Left cardiac atrium (tissue), 4 donors: ENCODE data around the gene QRICH2. TPM values are rescaled to one million over a fixed set of nuclear protein-coding genes. Genes with fewer than 3 reads are reported as not detected.
"Not testable (repeated sequence)": the region's sequence is repeated elsewhere in the genome, so short reads cannot be mapped to it uniquely, and the experiment has no call there.

Source experiments
- ATAC-seq, 2 donors: fragments of 200-7000 bp; cut with Tn5 transposase; one replicate each; pipeline ENCODE4 v1.9.1; 2020; ENCODE audit warnings: mild to moderate bottlenecking in 2 of 2, moderate library complexity in 2 of 2
- DNase-seq: peaks from one replicate; pipeline ENCODE4 v3.0.0-alpha.2; 2020
- intact Hi-C, 2 donors: fragments of 100-400 bp; cut with DNase I; formaldehyde crosslinking; loops; one replicate each; pipeline versions ENCODE4 v1.14.1 to v1.15.1; 2022 to 2023
- total RNA-seq, 2 donors: library from RNA; stranded (reverse); fragmentation: NEBNext Ultra II Directional; extraction: Animal tissue kit (Norgen Biotek cat#: 25700); gene quantifications; one replicate each; pipeline ENCODE4 v1.2.1, GENCODE V29; 2021
- donor health status: DM: no; HTN: yes; CAD: no.
- donor health status: DM: no; HTN: yes; CAD: no; lungs with severe emphysema.
- donor health status: DM: yes; HTN: yes; CAD: no.
- donor health status: Dilated cardiomyopathy.

QRICH2 gene
- total RNA-seq, 2 donors from 2014 or later: 1.9 to 3.9 TPM

- intact Hi-C loops: loop anchor here in 1 of 2 donors (10.0 kb wide), 1 partner anchor 86 kb away; no protein-coding TSS in a partner anchor
- ATAC-seq: no peak
- no peak for DNase-seq
Observed at GRCh38 chr17:76270770-76271668, 37.1 kb downstream of the QRICH2 start.

- intact Hi-C loops: loop anchor here in 1 of 2 donors (10.0 kb wide), 1 partner anchor 85 kb away; no protein-coding TSS in a partner anchor
- DNase-seq (no peak), ATAC-seq (no peak)
Observed at GRCh38 chr17:76270127-76270592, 37.9 kb downstream of the QRICH2 start.

DNA sequence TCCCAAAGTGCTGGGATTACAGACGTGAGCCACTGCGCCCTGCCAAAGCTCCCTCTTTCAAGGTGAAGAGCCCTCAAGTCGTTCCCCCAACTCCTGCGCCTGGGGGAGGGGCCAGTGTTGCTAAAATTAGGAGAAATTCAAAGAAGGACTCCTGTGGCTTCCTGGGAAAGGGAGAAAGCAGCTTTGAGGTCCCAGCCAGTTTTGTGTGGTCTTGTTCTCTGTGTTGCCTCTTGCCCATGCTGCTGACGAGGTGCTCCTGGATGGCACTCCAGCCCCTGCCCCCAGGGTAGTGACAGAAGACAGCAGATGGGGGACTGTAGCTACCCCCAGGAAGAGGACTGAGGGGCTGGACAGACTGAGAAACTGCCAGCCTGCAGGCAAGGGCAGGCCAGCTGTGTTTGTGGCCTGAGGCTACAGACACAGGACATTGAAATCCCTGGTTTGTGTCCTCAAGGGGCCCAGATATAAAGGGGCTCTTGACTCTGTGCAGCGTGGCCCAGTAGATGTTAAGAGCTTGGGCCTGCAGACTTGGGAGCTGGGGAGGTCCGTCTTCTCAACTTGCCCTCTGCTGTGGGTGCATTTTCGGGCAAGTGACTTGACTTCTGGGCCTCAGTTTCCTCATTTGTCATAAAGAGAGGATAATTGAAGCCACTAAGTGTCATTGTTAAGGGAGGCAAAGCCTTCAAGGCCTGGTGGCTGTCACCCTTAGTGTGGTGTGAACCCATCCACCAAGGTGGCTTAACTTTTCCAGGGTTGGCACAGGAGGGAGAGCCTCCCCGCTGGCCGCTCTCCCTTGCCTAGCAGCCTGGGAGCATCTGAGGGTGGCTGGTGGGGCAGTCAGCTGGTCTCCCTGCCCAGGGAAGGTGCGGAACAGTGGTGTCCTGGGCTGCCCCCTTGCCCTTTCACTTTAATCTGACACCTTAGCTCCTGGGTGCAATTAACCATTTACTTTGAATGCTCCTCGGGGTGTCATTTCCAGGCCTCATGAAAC is 38.8 kb downstream of the QRICH2 start:
- intact Hi-C loops: no loop called here
- ATAC-seq: no peak
- no peak for DNase-seq

DNA sequence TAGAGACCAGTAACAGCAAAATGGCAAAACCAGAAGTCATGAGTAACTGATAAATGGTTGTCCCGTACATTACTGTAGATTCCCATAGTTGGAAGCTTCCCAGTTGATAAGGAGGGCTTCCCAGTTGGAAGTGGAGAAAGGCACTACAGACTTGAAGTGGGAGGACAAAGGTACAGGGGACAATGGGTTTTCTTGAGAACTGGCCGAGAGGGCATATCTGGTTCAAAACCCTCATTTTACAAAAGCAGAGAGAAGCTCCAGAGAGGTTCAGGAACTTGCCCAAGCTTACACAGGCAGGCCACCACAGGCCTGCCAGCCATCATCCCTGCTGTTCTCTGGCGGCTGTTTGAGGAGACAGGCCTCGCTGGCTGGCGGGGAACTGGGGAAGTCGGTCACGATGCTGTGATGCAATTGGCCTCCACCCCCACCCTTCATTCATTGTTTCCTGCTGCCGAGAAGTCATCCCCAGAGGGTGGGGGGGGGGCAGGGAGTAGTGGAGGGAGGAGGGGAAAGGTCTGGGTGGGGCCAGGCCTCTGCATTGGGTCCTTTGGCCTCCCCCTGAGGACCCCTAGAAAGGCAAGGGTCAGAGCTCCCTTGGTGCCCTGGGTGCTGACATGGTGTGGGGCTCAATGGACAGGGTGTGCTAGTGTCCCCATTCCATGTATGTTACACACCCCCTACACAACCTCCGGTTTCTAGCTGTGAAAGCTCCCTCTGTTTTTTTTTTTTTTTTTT is 39.9 kb downstream of the QRICH2 start:
- DNase-seq (peak; percentile 86), ATAC-seq (peak; percentile 4 to 13)
- intact Hi-C loops: no loop called here

GRCh38 chr17:76267581-76268001 is 40.5 kb downstream of the QRICH2 start:
- DNase-seq, intact Hi-C loops, ATAC-seq: not testable (repeated sequence)

GRCh38 chr17:76267051-76267576 is 41.0 kb downstream of the QRICH2 start:
- ATAC-seq: no peak
- no peak for DNase-seq
- intact Hi-C loops: no loop called here

DNA sequence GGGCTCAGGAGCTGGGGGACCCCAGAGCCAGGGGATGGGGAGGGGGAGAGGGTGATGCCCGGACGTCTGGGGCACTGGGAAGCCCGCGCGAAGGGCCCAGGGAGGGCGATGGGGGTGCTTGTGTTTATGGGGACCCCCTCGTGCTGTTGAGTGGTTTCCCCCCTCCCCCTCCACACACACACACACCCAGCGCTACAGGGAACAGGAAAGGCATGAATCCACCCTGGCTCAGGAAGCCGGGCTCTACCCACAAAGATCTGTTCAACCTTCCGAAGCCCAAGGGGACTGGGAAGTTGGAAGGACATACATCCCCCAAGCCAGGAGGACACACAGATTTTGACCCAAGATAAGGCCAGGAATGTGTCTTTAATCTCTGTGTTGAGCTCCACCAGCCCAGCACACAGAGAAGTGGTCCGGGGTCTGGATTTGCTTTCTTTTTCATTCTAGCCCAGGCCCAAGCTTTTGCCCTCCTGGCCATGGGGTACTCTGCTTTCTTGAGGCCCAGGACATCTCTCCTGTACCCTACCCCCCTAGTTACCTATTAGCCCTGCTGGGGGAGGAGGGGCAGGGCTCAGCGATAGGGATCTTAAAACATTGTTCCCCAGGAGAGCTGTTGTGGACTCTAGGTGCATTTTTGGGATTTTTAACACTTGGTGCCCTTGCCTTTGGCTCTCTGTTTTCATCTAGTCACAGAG is 41.7 kb downstream of the QRICH2 start:
- ATAC-seq: no peak
- no peak for DNase-seq
- intact Hi-C loops: no loop called here

DNA sequence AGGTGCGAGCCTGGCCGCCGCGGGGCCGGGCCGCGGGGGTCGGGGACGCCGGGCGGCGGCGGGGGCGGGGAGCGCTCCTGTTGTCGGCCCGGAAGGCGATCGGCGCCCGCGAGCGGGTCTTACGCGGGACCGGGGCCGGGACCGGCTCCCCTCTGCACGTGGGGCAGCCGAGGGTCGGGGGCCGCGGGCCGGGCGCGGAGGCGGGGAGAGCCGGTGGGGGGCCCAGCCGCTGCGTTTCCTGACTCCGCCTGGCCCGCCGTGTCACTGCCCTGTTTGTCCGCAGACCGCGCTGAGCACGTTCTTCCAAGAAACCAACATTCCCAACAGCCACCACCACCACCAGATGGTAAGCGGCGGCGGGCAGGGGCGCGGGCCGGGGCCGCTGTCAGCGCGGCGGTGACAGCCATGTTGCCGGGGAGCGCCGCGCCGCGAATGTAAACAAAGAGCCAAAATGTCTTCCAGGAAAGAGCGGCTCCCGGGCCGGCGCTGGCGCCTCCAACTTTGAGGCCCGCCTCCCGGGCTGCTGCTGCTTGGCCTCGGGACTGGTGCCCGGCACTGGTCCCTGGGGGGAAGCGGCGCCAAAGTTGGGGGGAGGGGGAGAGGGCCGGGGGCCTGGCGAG is 42.3 kb downstream of the QRICH2 start:
- intact Hi-C loops: no loop called here
- ATAC-seq (peak; percentile 1 to 6), DNase-seq (peak; percentile 76)

GRCh38 chr17:76264755-76265623 is 43.1 kb downstream of the QRICH2 start, which contains the start of gene UBALD2:
TSS of gene UBALD2 (plus strand) at chr17:76265348. CDS start at chr17:76265506, 158 bp downstream.
- ATAC-seq (peak; percentile 96 to 97), DNase-seq (peak; percentile 100)
- intact Hi-C loops: no loop called here

DNA sequence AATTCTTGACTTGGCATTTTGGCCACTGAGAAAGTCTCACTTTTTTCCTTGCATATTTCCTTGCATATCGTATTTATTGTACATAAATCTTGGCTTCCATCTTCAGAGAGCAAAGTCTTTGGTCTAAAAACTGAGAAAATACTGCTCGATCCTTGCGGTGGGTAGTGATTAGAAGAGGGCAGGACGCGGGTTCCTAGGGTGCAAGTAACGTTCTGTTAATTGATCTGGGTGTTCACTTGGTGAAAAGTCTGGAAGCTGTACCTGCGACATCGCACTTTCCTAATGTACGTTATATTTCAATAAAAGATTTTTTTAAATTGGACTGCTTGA is 43.7 kb downstream of the QRICH2 start:
- no peak for DNase-seq

GRCh38 chr17:76263896-76264295 is 44.2 kb downstream of the QRICH2 start:
- intact Hi-C loops: no loop called here
- no peak for ATAC-seq
- DNase-seq: no peak

More for the DNA sequence above, 43.7 kb downstream of the QRICH2 start:
- intact Hi-C loops: no loop called here
- ATAC-seq: no peak

DNA sequence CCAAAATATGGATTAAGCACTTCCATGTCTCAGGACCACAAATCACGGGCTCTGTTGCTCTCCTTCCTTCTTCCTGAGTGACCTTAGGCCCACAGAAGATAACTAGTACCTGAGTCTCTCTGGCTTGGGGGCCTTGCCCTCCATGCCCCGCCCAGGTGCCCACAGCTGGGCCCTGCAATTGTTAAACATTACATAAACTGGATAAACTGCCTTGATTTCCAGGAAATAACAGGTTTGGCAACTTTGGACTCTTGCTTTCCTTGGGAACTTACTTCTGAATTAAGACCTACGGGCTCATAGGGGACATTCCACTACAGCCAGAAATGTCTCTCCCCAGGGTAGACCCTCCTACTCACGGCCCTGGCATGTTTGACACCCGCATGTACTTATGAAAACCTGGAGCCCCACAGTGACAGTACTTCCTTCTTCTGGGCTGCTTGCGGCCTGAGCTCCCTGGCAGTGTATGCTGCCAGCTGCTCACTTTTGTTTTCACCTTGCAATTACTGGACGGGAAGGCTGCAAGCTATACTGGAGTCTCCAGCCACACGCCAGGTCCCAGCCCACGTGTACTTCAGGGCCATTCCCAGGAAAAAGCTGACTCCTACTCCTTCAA is 45.2 kb downstream of the QRICH2 start:
- no peak for ATAC-seq
- intact Hi-C loops: no loop called here
- DNase-seq: no peak

- no peak for DNase-seq
- no peak for ATAC-seq
- intact Hi-C loops: no loop called here
Observed at GRCh38 chr17:76261421-76262215, 46.5 kb downstream of the QRICH2 start.

GRCh38 chr17:76260669-76261068 is 47.4 kb downstream of the QRICH2 start:
- DNase-seq (no peak), ATAC-seq (no peak)
- intact Hi-C loops: no loop called here

- intact Hi-C loops: no loop called here
- no peak for ATAC-seq
Observed at GRCh38 chr17:76260220-76260619, 47.9 kb downstream of the QRICH2 start.

More at GRCh38 chr17:76260220-76260619, 47.9 kb downstream of the QRICH2 start:
- no peak for DNase-seq
